Left ventricle myocardium superior (tissue), 1 donor: ENCODE results near the gene EDA. TPM values are rescaled to one million over a fixed set of nuclear protein-coding genes. Genes with fewer than 3 reads are reported as not detected.

Experiments
- microRNA-seq: library from miRNA; unstranded; fragments of <30 nt; microRNA quantifications from one replicate; pipeline ENCODE4 v1.2.0, GENCODE V29; 2020; ENCODE audit warnings: borderline number of aligned reads
- total RNA-seq: library from RNA; stranded (reverse); fragmentation: NEBNext Ultra II Directional; extraction: Animal tissue kit (Norgen Biotek cat#: 25700); gene quantifications from one replicate; pipeline ENCODE4 v1.2.1, GENCODE V29; 2021
- donor health status: DM: no; HTN: yes; CAD: no; lungs with severe emphysema.

EDA gene
- total RNA-seq, 1 donor from 2014 or later, result 12.8 TPM

Small RNA genes within 50 kb of the gene (microRNA-seq; reads per million reads assigned to microRNA genes)
- 16.7 reads per million, percentile 14 among the genes with 10 or more reads in this experiment for gene MIR676

Other genes starting within 250 kb of the EDA start
- 53.3 TPM for gene NALF2, start 111.8 kb upstream of the EDA start, total RNA-seq